Activated T-cell treated with anti-CD3 and anti-CD28 coated beads, Interleukin-2, amount 50 U/mL, for 24 hours (primary cell): Measurements from ENCODE around the gene RDH13.
"Not testable (repeated sequence)": the region's sequence is repeated elsewhere in the genome, so short reads cannot be mapped to it uniquely, and the experiment has no call there.

Experiments used
- DNase-seq: peaks from one replicate; pipeline ENCODE4 v3.0.0-alpha.2; 2020
- H3K27ac Mint-ChIP-seq: 2 replicates; pipeline ENCODE4 v1.8.0; 2020; ENCODE audit warnings: mild to moderate bottlenecking, mixed read lengths
- H3K27me3 Mint-ChIP-seq: 2 replicates; pipeline ENCODE4 v1.8.0; 2020; ENCODE audit warnings: mixed read lengths
- H3K36me3 Mint-ChIP-seq: 2 replicates; pipeline ENCODE4 v1.8.0; 2020; ENCODE audit warnings: low read depth, mixed read lengths
- H3K4me1 Mint-ChIP-seq: 2 replicates; pipeline ENCODE4 v1.8.0; 2020; ENCODE audit warnings: low read depth, mixed read lengths
- H3K4me3 Mint-ChIP-seq: 2 replicates; pipeline ENCODE4 v1.8.0; 2020; ENCODE audit warnings: mild to moderate bottlenecking, moderate library complexity, mixed read lengths
- H3K9me3 Mint-ChIP-seq: 2 replicates; pipeline ENCODE4 v1.8.0; 2020; ENCODE audit warnings: mixed read lengths

Gene RDH13

DNA sequence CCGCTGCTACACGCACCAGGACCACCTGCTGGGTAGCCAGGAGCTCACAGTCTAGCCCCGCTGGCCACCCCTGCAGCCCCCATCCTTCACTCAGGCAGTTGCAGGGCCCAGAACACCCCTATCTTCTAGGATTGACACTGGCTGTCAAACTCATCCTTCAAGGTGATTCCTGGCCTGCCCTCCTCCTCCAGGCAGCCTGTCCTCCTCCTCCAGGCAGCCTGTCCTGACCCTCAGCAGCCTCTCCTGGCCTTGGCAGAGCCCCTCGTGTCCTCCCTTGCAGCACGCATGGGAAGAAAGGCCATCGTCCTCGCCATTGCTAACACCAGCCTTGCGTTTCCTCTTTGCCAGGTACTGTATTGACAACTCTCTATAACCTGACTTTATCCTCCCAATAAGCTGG is 9.0 kb upstream of the RDH13 start:
- no peak overlapping the region for H3K4me3 Mint-ChIP-seq
- DNase-seq, result no peak
- no peak overlapping the region for H3K27ac Mint-ChIP-seq
- H3K4me1 Mint-ChIP-seq, result peaks cover 12% of the 10 kb centered on the region
- no peaks in the 10 kb centered on the region for H3K9me3 Mint-ChIP-seq
- peaks cover 78% of the 10 kb centered on the region for H3K27me3 Mint-ChIP-seq
- no peaks in the 10 kb centered on the region for H3K36me3 Mint-ChIP-seq

DNA sequence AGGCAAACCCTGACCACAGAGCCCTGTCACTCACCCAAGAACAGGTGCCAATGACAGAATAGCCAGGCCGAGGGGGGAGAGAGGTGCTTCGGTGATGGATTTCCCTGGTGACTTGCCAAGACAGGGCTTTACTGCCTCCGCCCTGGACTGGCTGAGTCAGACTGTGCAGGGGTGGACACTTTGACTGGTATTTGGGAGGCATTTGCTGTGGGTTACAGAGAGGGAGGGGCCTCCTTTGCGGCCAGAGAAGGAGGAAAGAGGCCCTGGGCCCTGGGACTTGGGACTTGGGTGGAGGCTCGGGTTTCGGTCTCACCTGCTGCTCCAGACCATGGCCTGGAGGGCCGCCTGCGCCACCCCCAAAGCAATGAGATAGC is 8.2 kb upstream of the RDH13 start:
- no peak for DNase-seq
- Mint-ChIP-seq H3K27ac (no peak overlapping the region), H3K4me3 (no peak overlapping the region), H3K36me3 (no peaks in the 10 kb centered on the region), H3K9me3 (no peaks in the 10 kb centered on the region), H3K27me3 (peaks cover 80% of the 10 kb centered on the region), H3K4me1 (peaks cover 12% of the 10 kb centered on the region)

DNA sequence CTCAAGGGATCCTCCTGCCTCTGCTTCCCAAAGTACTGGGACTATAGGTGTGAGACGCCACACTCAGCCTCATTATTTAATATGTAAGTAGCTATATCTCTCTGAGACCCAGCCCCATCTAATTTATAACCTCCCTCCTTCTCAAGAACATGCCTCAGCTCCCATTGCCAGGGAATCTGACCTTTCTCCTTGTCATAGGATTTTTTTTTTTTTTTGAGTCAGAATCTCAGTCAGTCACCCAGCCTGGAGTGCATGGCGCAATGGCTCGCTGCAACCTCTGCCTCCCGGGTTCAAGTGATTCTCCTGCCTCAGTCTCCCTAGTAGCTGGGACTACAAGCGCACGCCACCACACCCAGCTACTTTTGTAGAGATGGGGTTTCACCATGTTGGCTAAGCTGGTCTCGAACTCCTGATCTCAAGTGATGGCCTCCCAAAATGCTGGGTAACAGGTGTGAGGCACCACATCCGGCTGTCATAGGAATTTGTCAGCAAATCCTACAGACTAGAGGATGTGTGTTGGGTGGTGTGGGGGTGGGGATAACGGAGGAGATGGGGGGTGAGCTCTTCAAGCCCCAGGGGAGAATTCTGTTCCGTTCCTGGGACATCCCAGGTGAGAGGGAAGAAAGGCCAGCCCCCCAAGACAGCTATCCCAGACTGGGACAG is 7.6 kb upstream of the RDH13 start:
- Mint-ChIP-seq H3K4me1 (peaks cover 12% of the 10 kb centered on the region), H3K4me3 (no peak overlapping the region), H3K27ac (no peak overlapping the region), H3K27me3 (peaks cover 81% of the 10 kb centered on the region), H3K36me3 (no peaks in the 10 kb centered on the region), H3K9me3 (no peaks in the 10 kb centered on the region)
- DNase-seq, result no peak

- Mint-ChIP-seq H3K27me3 (peaks cover 74% of the 10 kb centered on the region), H3K9me3 (no peaks in the 10 kb centered on the region), H3K4me1 (peaks cover 12% of the 10 kb centered on the region), H3K4me3 (no peak overlapping the region), H3K27ac (no peak overlapping the region), H3K36me3 (no peaks in the 10 kb centered on the region)
- DNase-seq, result no peak
These were observed 6.9 kb upstream of the RDH13 start for GRCh38 chr19:55069865-55070197.

- Mint-ChIP-seq H3K36me3 (no peaks in the 10 kb centered on the region), H3K27ac (no peak overlapping the region), H3K4me1 (peaks cover 12% of the 10 kb centered on the region), H3K9me3 (no peaks in the 10 kb centered on the region), H3K4me3 (peak overlapping the region; percentile 14), H3K27me3 (peaks cover 71% of the 10 kb centered on the region)
- no peak for DNase-seq
These were observed 6.3 kb upstream of the RDH13 start for GRCh38 chr19:55068950-55069864.

GRCh38 chr19:55067869-55068268 is 4.9 kb upstream of the RDH13 start:
- no peak overlapping the region for H3K4me3 Mint-ChIP-seq

GRCh38 chr19:55066107-55066709 is 3.3 kb upstream of the RDH13 start:
- Mint-ChIP-seq H3K9me3 (no peaks in the 10 kb centered on the region), H3K27ac (no peak overlapping the region), H3K4me1 (peaks cover 16% of the 10 kb centered on the region), H3K36me3 (no peaks in the 10 kb centered on the region), H3K27me3 (peaks cover 47% of the 10 kb centered on the region), H3K4me3 (no peak overlapping the region)
- DNase-seq, result no peak

More at GRCh38 chr19:55067869-55068268, 4.9 kb upstream of the RDH13 start:
- Mint-ChIP-seq H3K36me3 (no peaks in the 10 kb centered on the region), H3K27ac (no peak overlapping the region), H3K9me3 (no peaks in the 10 kb centered on the region), H3K27me3 (peaks cover 63% of the 10 kb centered on the region), H3K4me1 (peaks cover 12% of the 10 kb centered on the region)
- DNase-seq, result no peak

- not testable (repeated sequence) for H3K36me3 Mint-ChIP-seq, H3K27ac Mint-ChIP-seq, DNase-seq, H3K4me3 Mint-ChIP-seq, H3K9me3 Mint-ChIP-seq
- Mint-ChIP-seq H3K27me3 (peaks cover 41% of the 10 kb centered on the region), H3K4me1 (peaks cover 16% of the 10 kb centered on the region)
These were observed 2.6 kb upstream of the RDH13 start for GRCh38 chr19:55065516-55065915.

- Mint-ChIP-seq H3K4me3 (peak overlapping the region; percentile 83), H3K27me3 (peaks cover 25% of the 10 kb centered on the region), H3K9me3 (no peaks in the 10 kb centered on the region), H3K27ac (no peak overlapping the region), H3K36me3 (peaks cover 18% of the 10 kb centered on the region), H3K4me1 (peaks cover 11% of the 10 kb centered on the region)
- DNase-seq, result no peak
These were observed 520 bp upstream of the RDH13 start for GRCh38 chr19:55063492-55063843.

DNA sequence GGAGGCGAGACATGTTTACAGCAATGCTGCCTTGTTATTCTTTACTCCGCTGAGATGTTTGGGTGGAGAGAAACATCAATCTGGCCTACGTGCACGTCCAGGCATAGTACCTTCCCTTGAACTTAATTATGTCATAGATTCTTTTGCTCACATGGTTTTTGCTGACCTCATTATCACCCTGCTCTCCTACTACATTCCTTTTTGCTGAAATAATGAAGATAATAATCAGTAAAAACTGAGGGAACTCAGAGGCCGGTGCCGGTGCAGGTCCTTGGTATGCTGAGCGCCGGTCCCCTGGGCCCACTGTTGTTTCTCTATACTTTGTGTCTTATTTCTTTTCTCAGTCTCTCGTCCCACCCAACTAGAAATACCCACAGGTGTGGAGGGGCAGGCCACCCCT is 2.7 kb downstream of the RDH13 start:
- not testable (repeated sequence) for H3K9me3 Mint-ChIP-seq, H3K4me3 Mint-ChIP-seq, DNase-seq, H3K27ac Mint-ChIP-seq, H3K27me3 Mint-ChIP-seq
- peaks cover 46% of the 10 kb centered on the region for H3K36me3 Mint-ChIP-seq
- H3K4me1 Mint-ChIP-seq, result peaks cover 11% of the 10 kb centered on the region

- H3K27me3 Mint-ChIP-seq, result no peaks in the 10 kb centered on the region
- H3K27ac Mint-ChIP-seq, result no peak overlapping the region
- peaks cover 56% of the 10 kb centered on the region for H3K36me3 Mint-ChIP-seq
- H3K4me1 Mint-ChIP-seq, result peaks cover 11% of the 10 kb centered on the region
- H3K4me3 Mint-ChIP-seq, result no peak overlapping the region
- no peaks in the 10 kb centered on the region for H3K9me3 Mint-ChIP-seq
- DNase-seq, result no peak
These were observed 4.0 kb downstream of the RDH13 start for GRCh38 chr19:55058781-55059610.

GRCh38 chr19:55056827-55057226 is 6.1 kb downstream of the RDH13 start:
- Mint-ChIP-seq H3K27ac (no peak overlapping the region), H3K36me3 (peaks cover 76% of the 10 kb centered on the region), H3K4me3 (no peak overlapping the region), H3K9me3 (no peaks in the 10 kb centered on the region), H3K27me3 (no peaks in the 10 kb centered on the region), H3K4me1 (peaks cover 8% of the 10 kb centered on the region)
- no peak for DNase-seq

DNA sequence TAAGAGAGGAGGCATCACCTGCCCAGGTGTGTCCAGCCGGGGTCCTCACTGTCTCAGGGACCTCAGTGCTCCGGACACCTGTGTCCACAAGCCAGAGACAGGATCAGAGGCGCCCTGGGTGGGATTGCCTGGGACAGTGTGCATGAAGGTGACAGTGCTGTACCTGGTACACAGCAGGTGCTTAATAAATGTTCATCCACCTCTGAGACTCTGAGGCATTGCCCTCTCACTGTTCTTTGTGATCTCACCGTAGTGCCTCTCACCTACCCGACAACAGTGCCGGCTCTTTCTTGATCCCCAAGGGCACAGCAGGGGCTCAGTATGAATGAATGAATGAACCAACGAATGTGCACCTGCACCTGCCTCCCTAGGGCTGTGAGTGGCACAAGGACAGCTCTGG is 9.2 kb downstream of the RDH13 start:
- H3K27ac Mint-ChIP-seq, result no peak overlapping the region
- H3K4me3 Mint-ChIP-seq, result no peak overlapping the region
- no peaks in the 10 kb centered on the region for H3K27me3 Mint-ChIP-seq
- no peaks in the 10 kb centered on the region for H3K9me3 Mint-ChIP-seq
- H3K36me3 Mint-ChIP-seq, result peaks cover 85% of the 10 kb centered on the region
- no peaks in the 10 kb centered on the region for H3K4me1 Mint-ChIP-seq
- DNase-seq, result no peak

- H3K4me1 Mint-ChIP-seq, result no peaks in the 10 kb centered on the region
- peaks cover 85% of the 10 kb centered on the region for H3K36me3 Mint-ChIP-seq
- no peaks in the 10 kb centered on the region for H3K27me3 Mint-ChIP-seq
- no peaks in the 10 kb centered on the region for H3K9me3 Mint-ChIP-seq
- no peak for DNase-seq
- H3K4me3 Mint-ChIP-seq, result no peak overlapping the region
- no peak overlapping the region for H3K27ac Mint-ChIP-seq
These were observed 12.0 kb downstream of the RDH13 start for GRCh38 chr19:55050749-55051532.
